ENCODE measurements around the gene SECISBP2L.

The SECISBP2L gene

GRCh38 chr15:48966595-48967301, 79.5 kb downstream of the SECISBP2L start:
- Histone ChIP-seq H2AFZ (ENCODE audit: low read length) (no peak overlapping the region), H3K36me3 (replicated peaks in 1 of 2; ENCODE audit: control insufficient read depth in 2 of 2, insufficient read depth in 2 of 2, low read length in 2 of 2) (no peaks in the 10 kb centered on the region), H3K9ac (ENCODE audit: low read depth, low read length, poor library complexity) (no peak overlapping the region), H2AK5ac (ENCODE audit: low read depth, low read length) (no peak overlapping the region), H3K14ac (ENCODE audit: low read length) (no peak overlapping the region), H3K27me3 (ENCODE audit: control insufficient read depth in 3 of 3, insufficient read depth in 3 of 3, low read depth in 1 of 3, low read length in 3 of 3) (peaks cover 6 to 36% (median 18%) of the 10 kb centered on the region in 3 experiments), H3K23ac (ENCODE audit: low read depth, low read length, poor library complexity) (no peak overlapping the region), H2BK12ac (ENCODE audit: low read length) (no peak overlapping the region), H2BK120ac (ENCODE audit: low read depth, low read length) (no peak overlapping the region), H3K79me1 (ENCODE audit: low read depth, low read length) (no peaks in the 10 kb centered on the region), H4K91ac (ENCODE audit: low read depth, low read length, poor library complexity) (no peak overlapping the region), H2BK15ac (ENCODE audit: low read length) (no peak overlapping the region), H3K4me1 (ENCODE audit: control insufficient read depth in 2 of 2, insufficient read depth in 1 of 2, low read depth in 1 of 2, low read length in 2 of 2) (peaks cover 2 to 3% of the 10 kb centered on the region in 2 donors), H3K27ac (replicated peaks; ENCODE audit: low read length) (no peak overlapping the region), H2BK5ac (ENCODE audit: low read length) (no peak overlapping the region), H3K4me2 (ENCODE audit: insufficient read depth, low read length, poor library complexity, severe bottlenecking) (no peak overlapping the region), H4K8ac (ENCODE audit: low read depth, low read length) (no peak overlapping the region), H3K18ac (ENCODE audit: low read length) (no peak overlapping the region), H3K4ac (ENCODE audit: low read length) (no peak overlapping the region), H3K9me3 (replicated peaks in 1 of 2; ENCODE audit: control insufficient read depth in 2 of 2, insufficient read depth in 1 of 2, low read depth in 1 of 2, low read length in 2 of 2) (no peaks in the 10 kb centered on the region), H3K4me3 (ENCODE audit: low read length in 2 of 2) (no peak overlapping the region)
- WGBS, 2 donors (ENCODE audit: extremely low coverage in 2 of 2, insufficient read length in 2 of 2, insufficient replicate concordance in 1 of 2) = no CpG with 5 or more reads among the region's 2 CpGs
- DNase-seq (ENCODE audit: low spot score) = no peak

- Histone ChIP-seq H3K4ac (ENCODE audit: low read length) (no peak overlapping the region), H3K4me1 (ENCODE audit: control insufficient read depth in 2 of 2, insufficient read depth in 1 of 2, low read depth in 1 of 2, low read length in 2 of 2) (peaks cover 2 to 3% of the 10 kb centered on the region in 2 donors), H3K23ac (ENCODE audit: low read depth, low read length, poor library complexity) (no peak overlapping the region), H4K91ac (ENCODE audit: low read depth, low read length, poor library complexity) (no peak overlapping the region), H3K9ac (ENCODE audit: low read depth, low read length, poor library complexity) (no peak overlapping the region), H2BK12ac (ENCODE audit: low read length) (no peak overlapping the region), H3K9me3 (replicated peaks in 1 of 2; ENCODE audit: control insufficient read depth in 2 of 2, insufficient read depth in 1 of 2, low read depth in 1 of 2, low read length in 2 of 2) (no peaks in the 10 kb centered on the region), H3K4me2 (ENCODE audit: insufficient read depth, low read length, poor library complexity, severe bottlenecking) (no peak overlapping the region), H2BK120ac (ENCODE audit: low read depth, low read length) (no peak overlapping the region), H3K36me3 (replicated peaks in 1 of 2; ENCODE audit: control insufficient read depth in 2 of 2, insufficient read depth in 2 of 2, low read length in 2 of 2) (no peaks in the 10 kb centered on the region), H3K14ac (ENCODE audit: low read length) (no peak overlapping the region), H2AFZ (ENCODE audit: low read length) (no peak overlapping the region), H4K8ac (ENCODE audit: low read depth, low read length) (no peak overlapping the region), H3K4me3 (ENCODE audit: low read length in 2 of 2) (no peak overlapping the region), H3K27me3 (ENCODE audit: control insufficient read depth in 3 of 3, insufficient read depth in 3 of 3, low read depth in 1 of 3, low read length in 3 of 3) (peaks cover 6 to 43% (median 20%) of the 10 kb centered on the region in 3 experiments), H2BK15ac (ENCODE audit: low read length) (no peak overlapping the region), H3K79me1 (ENCODE audit: low read depth, low read length) (no peaks in the 10 kb centered on the region), H2AK5ac (ENCODE audit: low read depth, low read length) (no peak overlapping the region), H2BK5ac (ENCODE audit: low read length) (no peak overlapping the region), H3K18ac (ENCODE audit: low read length) (no peak overlapping the region), H3K27ac (replicated peaks; ENCODE audit: low read length) (no peak overlapping the region)
- no peak for DNase-seq (ENCODE audit: low spot score)
Observed at GRCh38 chr15:48965972-48966371, 80.3 kb downstream of the SECISBP2L start.

- Histone ChIP-seq H3K4ac (ENCODE audit: low read length) (no peak overlapping the region), H3K27me3 (ENCODE audit: control insufficient read depth in 3 of 3, insufficient read depth in 3 of 3, low read depth in 1 of 3, low read length in 3 of 3) (peaks cover 6 to 54% (median 20%) of the 10 kb centered on the region in 3 experiments), H3K36me3 (replicated peaks in 1 of 2; ENCODE audit: control insufficient read depth in 2 of 2, insufficient read depth in 2 of 2, low read length in 2 of 2) (no peaks in the 10 kb centered on the region), H4K91ac (ENCODE audit: low read depth, low read length, poor library complexity) (no peak overlapping the region), H2BK12ac (ENCODE audit: low read length) (no peak overlapping the region), H3K4me2 (ENCODE audit: insufficient read depth, low read length, poor library complexity, severe bottlenecking) (no peak overlapping the region), H3K9ac (ENCODE audit: low read depth, low read length, poor library complexity) (no peak overlapping the region), H4K8ac (ENCODE audit: low read depth, low read length) (no peak overlapping the region), H2AFZ (ENCODE audit: low read length) (peak overlapping the region; percentile 30), H3K14ac (ENCODE audit: low read length) (no peak overlapping the region), H3K4me3 (ENCODE audit: low read length in 2 of 2) (no peak overlapping the region), H2AK5ac (ENCODE audit: low read depth, low read length) (peak overlapping the region; percentile 7), H3K27ac (replicated peaks; ENCODE audit: low read length) (no peak overlapping the region), H3K23ac (ENCODE audit: low read depth, low read length, poor library complexity) (no peak overlapping the region), H3K18ac (ENCODE audit: low read length) (no peak overlapping the region), H3K79me1 (ENCODE audit: low read depth, low read length) (no peaks in the 10 kb centered on the region), H3K4me1 (ENCODE audit: control insufficient read depth in 2 of 2, insufficient read depth in 1 of 2, low read depth in 1 of 2, low read length in 2 of 2) (peaks cover 2 to 3% of the 10 kb centered on the region in 2 donors), H2BK15ac (ENCODE audit: low read length) (no peak overlapping the region), H2BK5ac (ENCODE audit: low read length) (no peak overlapping the region), H2BK120ac (ENCODE audit: low read depth, low read length) (no peak overlapping the region), H3K9me3 (replicated peaks in 1 of 2; ENCODE audit: control insufficient read depth in 2 of 2, insufficient read depth in 1 of 2, low read depth in 1 of 2, low read length in 2 of 2) (no peaks in the 10 kb centered on the region)
- no CpG with 5 or more reads among the region's 2 CpGs for WGBS, 2 donors (ENCODE audit: extremely low coverage in 2 of 2, insufficient read length in 2 of 2, insufficient replicate concordance in 1 of 2)
- DNase-seq (ENCODE audit: low spot score) = no peak
Observed at GRCh38 chr15:48964898-48965297, 81.3 kb downstream of the SECISBP2L start.

- H2AK5ac ChIP-seq (ENCODE audit: low read depth, low read length) = peak within 1 kb of the TSS; percentile 7
- H3K36me3 ChIP-seq (replicated peaks in 1 of 2; ENCODE audit: control insufficient read depth in 2 of 2, insufficient read depth in 2 of 2, low read length in 2 of 2) = no peaks in the 10 kb centered on the region
- H3K18ac ChIP-seq (ENCODE audit: low read length) = peak within 1 kb of the TSS; percentile 57
- peaks cover 6 to 59% (median 20%) of the 10 kb centered on the region in 3 experiments for H3K27me3 ChIP-seq (ENCODE audit: control insufficient read depth in 3 of 3, insufficient read depth in 3 of 3, low read depth in 1 of 3, low read length in 3 of 3)
- H3K79me1 ChIP-seq (ENCODE audit: low read depth, low read length) = no peaks in the 10 kb centered on the region
- WGBS, 2 donors (ENCODE audit: extremely low coverage in 2 of 2, insufficient read length in 2 of 2, insufficient replicate concordance in 1 of 2) = no CpG with 5 or more reads among the region's 16 CpGs
- H3K23ac ChIP-seq (ENCODE audit: low read depth, low read length, poor library complexity) = peak within 1 kb of the TSS; percentile 37
- H4K91ac ChIP-seq (ENCODE audit: low read depth, low read length, poor library complexity) = no peak within 1 kb of the TSS
- H3K4me3 ChIP-seq (ENCODE audit: low read length in 2 of 2) = peak within 1 kb of the TSS; percentile 56 to 81
- H4K8ac ChIP-seq (ENCODE audit: low read depth, low read length) = no peak within 1 kb of the TSS
- no peak within 1 kb of the TSS for H2BK5ac ChIP-seq (ENCODE audit: low read length)
- H2AFZ ChIP-seq (ENCODE audit: low read length) = peak within 1 kb of the TSS; percentile 93
- H3K4me2 ChIP-seq (ENCODE audit: insufficient read depth, low read length, poor library complexity, severe bottlenecking) = peak within 1 kb of the TSS; percentile 98
- no peaks in the 10 kb centered on the region for H3K9me3 ChIP-seq (replicated peaks in 1 of 2; ENCODE audit: control insufficient read depth in 2 of 2, insufficient read depth in 1 of 2, low read depth in 1 of 2, low read length in 2 of 2)
- no peak within 1 kb of the TSS for H2BK120ac ChIP-seq (ENCODE audit: low read depth, low read length)
- H3K27ac ChIP-seq (replicated peaks; ENCODE audit: low read length) = no peak within 1 kb of the TSS
- peaks cover 2 to 3% of the 10 kb centered on the region in 2 donors for H3K4me1 ChIP-seq (ENCODE audit: control insufficient read depth in 2 of 2, insufficient read depth in 1 of 2, low read depth in 1 of 2, low read length in 2 of 2)
- H2BK15ac ChIP-seq (ENCODE audit: low read length) = no peak within 1 kb of the TSS
- H3K9ac ChIP-seq (ENCODE audit: low read depth, low read length, poor library complexity) = peak within 1 kb of the TSS; percentile 38
- peak; percentile 50 for DNase-seq (ENCODE audit: low spot score)
- H3K4ac ChIP-seq (ENCODE audit: low read length) = no peak within 1 kb of the TSS
- no peak within 1 kb of the TSS for H2BK12ac ChIP-seq (ENCODE audit: low read length)
- peak within 1 kb of the TSS; percentile 51 for H3K14ac ChIP-seq (ENCODE audit: low read length)
Observed at GRCh38 chr15:48963524-48964113, 82.6 kb downstream of the SECISBP2L start, which contains the start of gene SHC4. Gene SHC4, minus strand, starts transcription at chr15:48963919. Its CDS starts 904 bp downstream, at chr15:48963015.
